ENCODE data around the gene NAV3.

NAV3 gene

GRCh38 chr12:78120306-78120705, 289.6 kb downstream of the NAV3 start:
- no peak for DNase-seq (ENCODE audit: low read depth in 2 of 2)

- no peak for DNase-seq (ENCODE audit: low read depth in 2 of 2)
Measured at GRCh38 chr12:78120866-78121560, 290.3 kb downstream of the NAV3 start.

- DNase-seq (ENCODE audit: low read depth in 2 of 2), result no peak
Measured at GRCh38 chr12:78121969-78122610, 291.4 kb downstream of the NAV3 start.

- DNase-seq (ENCODE audit: low read depth in 2 of 2), result no peak
Measured at GRCh38 chr12:78128211-78128610, 297.5 kb downstream of the NAV3 start.

GRCh38 chr12:78143717-78144116, 313.0 kb downstream of the NAV3 start:
- no peak for DNase-seq (ENCODE audit: low read depth in 2 of 2)

DNA sequence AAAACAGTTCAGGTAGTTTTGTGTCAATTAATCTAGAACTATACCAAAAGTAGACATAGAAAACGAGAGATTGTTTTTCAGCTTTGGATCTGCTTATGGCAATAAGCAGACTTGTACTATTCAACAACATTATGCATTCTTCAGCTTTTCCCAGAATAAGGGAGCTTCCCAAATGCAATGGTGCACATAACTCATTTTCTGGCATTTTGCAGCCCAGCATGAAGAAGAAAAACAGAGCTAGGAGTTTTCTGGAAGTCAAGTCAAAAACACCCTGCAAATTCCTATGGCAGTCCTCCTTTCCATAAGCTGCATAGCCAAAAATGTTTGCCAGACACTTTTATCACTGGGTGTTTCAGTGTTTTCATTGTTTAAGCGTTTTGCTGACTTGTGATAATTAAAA, 314.7 kb downstream of the NAV3 start:
- DNase-seq (ENCODE audit: low read depth in 2 of 2), result no peak

GRCh38 chr12:78146365-78146772, 315.7 kb downstream of the NAV3 start:
- DNase-seq (ENCODE audit: low read depth in 2 of 2), result no peak

DNA sequence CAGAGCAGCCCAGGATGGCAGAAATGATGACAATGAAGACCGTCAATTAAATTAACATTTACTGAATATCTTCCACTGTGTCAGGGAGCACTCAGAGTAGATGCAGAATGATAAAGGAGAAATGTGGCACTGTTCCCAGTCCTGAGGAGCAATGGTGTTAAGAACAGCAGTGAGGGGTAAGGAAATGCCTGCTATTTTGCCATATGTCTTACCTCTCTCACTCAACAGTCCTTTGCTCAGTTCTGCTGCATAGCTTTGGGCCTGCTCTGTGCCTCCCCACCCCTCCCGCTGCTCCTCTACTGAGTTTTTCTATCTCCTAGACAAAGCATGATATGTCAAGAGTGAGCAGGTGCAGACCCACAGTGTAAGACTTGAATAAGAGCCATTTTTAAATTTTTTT, 318.8 kb downstream of the NAV3 start:
- DNase-seq (ENCODE audit: low read depth in 2 of 2), result no peak

DNA sequence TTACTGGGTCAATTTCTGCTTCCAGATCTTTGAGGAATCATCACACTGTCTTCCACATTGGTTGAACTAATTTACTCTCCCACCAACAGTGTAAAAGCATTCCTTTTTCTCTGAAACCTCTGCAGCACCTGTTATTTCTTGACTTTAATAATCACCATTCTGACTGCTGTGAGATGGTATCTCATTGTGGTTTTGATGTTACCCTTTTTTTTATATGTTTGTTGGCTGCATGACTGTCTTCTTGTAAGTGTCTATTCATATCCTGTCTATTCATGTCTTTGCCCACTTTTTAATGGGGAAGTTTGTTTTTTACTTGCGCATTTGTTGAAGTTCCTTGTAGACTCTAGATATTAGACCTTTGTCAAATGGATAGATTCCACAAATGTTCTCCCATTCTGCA, 324.9 kb downstream of the NAV3 start:
- no peak for DNase-seq (ENCODE audit: low read depth in 2 of 2)

- DNase-seq (ENCODE audit: low read depth in 2 of 2), result no peak
Measured at GRCh38 chr12:78156751-78157150, 326.1 kb downstream of the NAV3 start.

- no peak for DNase-seq (ENCODE audit: low read depth in 2 of 2)
Measured at GRCh38 chr12:78157199-78157598, 326.5 kb downstream of the NAV3 start.

DNA sequence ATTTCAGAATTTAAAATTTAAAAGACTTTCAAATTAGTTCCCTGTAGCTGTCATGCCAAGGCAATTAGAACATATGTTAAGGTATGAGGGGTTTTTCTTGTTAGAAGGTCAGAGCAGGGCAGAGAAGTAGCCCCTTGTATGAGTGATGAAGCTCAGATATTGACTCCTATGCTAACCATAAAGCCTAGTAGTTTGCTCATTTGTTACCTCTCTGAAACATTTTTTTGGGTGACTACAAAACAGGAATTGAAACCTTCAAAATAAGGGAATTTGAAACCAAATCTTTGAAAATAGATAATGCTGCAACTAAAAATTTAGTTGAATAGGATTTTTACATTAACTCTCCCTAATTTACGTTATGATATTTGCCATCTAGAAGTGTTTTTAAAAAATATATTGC, 333.5 kb downstream of the NAV3 start:
- DNase-seq (ENCODE audit: low read depth in 2 of 2), result no peak

DNA sequence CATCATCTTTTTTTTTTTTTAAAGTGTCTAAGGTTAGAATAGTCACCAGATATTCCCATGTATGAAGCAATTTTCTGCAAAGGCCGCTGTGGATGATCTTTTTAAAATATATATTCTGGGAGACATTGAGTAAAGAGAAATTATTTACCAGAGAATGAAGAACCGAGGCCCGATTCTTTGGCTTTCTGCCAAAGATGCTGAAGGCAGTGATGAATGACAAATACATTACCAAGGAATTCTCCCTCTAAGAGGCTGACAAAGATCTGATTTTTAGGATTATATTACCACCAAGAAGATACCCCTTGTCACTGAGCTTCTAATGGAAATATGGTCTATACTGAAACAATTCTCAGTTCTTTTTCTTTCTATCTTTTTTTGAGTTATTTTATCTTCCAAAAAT, 336.8 kb downstream of the NAV3 start:
- DNase-seq (ENCODE audit: low read depth in 2 of 2), result no peak

DNA sequence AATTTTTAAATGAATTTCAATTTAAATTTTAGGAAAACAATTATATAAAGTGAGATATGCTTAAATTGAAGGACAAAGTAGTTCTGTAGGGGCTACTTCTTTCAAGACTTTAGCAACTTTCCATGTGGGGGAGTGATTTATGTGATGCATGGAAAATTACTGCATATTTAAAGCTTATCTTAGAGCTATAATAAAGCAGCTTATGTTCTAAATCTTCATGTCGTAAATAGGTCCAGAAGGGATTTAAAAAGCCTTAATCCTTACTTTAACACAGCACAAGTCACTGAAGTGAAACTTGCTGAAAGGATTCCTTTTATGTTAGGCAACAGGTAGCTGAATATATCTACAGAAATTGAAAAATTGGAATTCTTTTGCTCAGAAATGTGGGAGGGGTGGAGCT, 340.4 kb downstream of the NAV3 start:
- no peak for DNase-seq (ENCODE audit: low read depth in 2 of 2)

GRCh38 chr12:78176643-78177042, 345.9 kb downstream of the NAV3 start:
- DNase-seq (ENCODE audit: low read depth in 2 of 2), result no peak

GRCh38 chr12:78177298-78177697, 346.6 kb downstream of the NAV3 start:
- DNase-seq (ENCODE audit: low read depth in 2 of 2), result no peak

GRCh38 chr12:78179346-78179745, 348.7 kb downstream of the NAV3 start:
- no peak for DNase-seq (ENCODE audit: low read depth in 2 of 2)

GRCh38 chr12:78181544-78182162, 351.0 kb downstream of the NAV3 start:
- DNase-seq (ENCODE audit: low read depth in 2 of 2), result no peak

DNA sequence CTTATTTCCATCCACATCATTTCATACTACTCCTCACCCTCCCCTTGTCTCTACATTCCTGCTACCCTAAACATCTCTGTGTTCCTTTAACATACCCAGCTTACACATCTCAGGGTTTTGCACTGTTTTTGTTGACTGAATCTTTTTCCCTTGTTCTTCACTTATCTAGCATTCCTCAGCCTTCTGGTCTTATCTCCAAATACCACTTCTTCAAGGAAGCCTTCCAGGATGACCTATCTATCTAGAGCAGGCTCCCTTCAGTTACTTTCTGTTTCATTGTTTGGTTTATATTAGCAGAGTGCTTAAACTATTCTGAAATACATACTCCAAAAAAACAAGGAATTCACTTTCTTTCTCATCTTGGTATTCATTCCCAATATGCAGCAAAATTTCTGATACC, 353.1 kb downstream of the NAV3 start:
- no peak for DNase-seq (ENCODE audit: low read depth in 2 of 2)

GRCh38 chr12:78185109-78185508, 354.4 kb downstream of the NAV3 start:
- DNase-seq (ENCODE audit: low read depth in 2 of 2), result no peak

DNA sequence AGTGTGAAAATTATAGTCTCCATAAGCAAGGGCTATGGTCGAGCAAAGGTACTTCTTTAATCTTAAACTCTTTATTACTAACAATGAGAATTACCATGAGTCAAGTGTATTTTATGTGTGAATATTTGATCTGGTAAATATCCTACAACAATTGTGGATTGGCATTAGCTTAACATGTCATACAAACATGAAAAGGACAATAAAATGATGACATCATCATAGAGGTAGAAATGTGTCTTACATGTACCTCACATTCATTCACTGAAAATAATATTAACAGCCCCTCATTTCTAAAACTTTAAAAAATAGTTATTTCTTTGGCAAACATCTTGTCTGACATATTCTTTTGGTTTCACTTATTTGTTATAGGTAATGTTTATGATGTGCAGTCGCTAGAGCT, 355.0 kb downstream of the NAV3 start:
- no peak for DNase-seq (ENCODE audit: low read depth in 2 of 2)

- no peak for DNase-seq (ENCODE audit: low read depth in 2 of 2)
Measured at GRCh38 chr12:78186670-78187069, 356.0 kb downstream of the NAV3 start.

- DNase-seq (ENCODE audit: low read depth in 2 of 2), result no peak
Measured at GRCh38 chr12:78187741-78188140, 357.0 kb downstream of the NAV3 start.
